MCF 10A (cell line): ENCODE results near the gene NHLRC4. TPM values are rescaled to one million over a fixed set of nuclear protein-coding genes. Genes with fewer than 3 reads are reported as not detected.

Source experiments
- BruUV-seq: library from RNA; stranded (reverse); fragments of 400-500 nt; replicated peaks from 2 replicates; lab custom pipeline; 2021; lab: Mats Ljungman, UMichigan
- CTCF ChIA-PET: fragments of 300-600 bp; sonication (Branson Sonifier 250); formaldehyde crosslinking; extraction: SDS; loops from one replicate; lab custom pipeline; 2021; ENCODE audit warnings: antibody characterized with exemption, inconsistent platforms; lab: Yijun Ruan, JAX
- POLR2A ChIA-PET: fragments of 300-600, 350-650 bp; sonication (Branson Sonifier 250); formaldehyde crosslinking; extraction: SDS; loops from one replicate; lab custom pipeline; 2020; ENCODE audit warnings: antibody characterized with exemption, inconsistent platforms; lab: Yijun Ruan, JAX
- DNase-seq: peaks from one replicate; pipeline ENCODE4 v3.0.0-alpha.2; 2018; ENCODE audit not compliant: unreplicated experiment
- H3K27ac Mint-ChIP-seq: one replicate; pipeline ENCODE4 v1.8.0; 2022; ENCODE audit warnings: mild to moderate bottlenecking, low read depth, mixed read lengths; ENCODE audit not compliant: unreplicated experiment
- H3K27me3 Mint-ChIP-seq: one replicate; pipeline ENCODE4 v1.8.0; 2022; ENCODE audit warnings: mixed read lengths; ENCODE audit not compliant: insufficient read depth, unreplicated experiment
- H3K36me3 Mint-ChIP-seq: one replicate; pipeline ENCODE4 v1.8.0; 2022; ENCODE audit warnings: mild to moderate bottlenecking, moderate library complexity, mixed read lengths; ENCODE audit not compliant: insufficient read depth, unreplicated experiment
- H3K4me1 Mint-ChIP-seq: one replicate; pipeline ENCODE4 v1.8.0; 2022; ENCODE audit warnings: mixed read lengths; ENCODE audit not compliant: insufficient read depth, unreplicated experiment
- H3K4me3 Mint-ChIP-seq: one replicate; pipeline ENCODE4 v1.8.0; 2022; ENCODE audit warnings: mild to moderate bottlenecking, moderate library complexity, mixed read lengths; ENCODE audit not compliant: unreplicated experiment
- H3K9me3 Mint-ChIP-seq: one replicate; pipeline ENCODE4 v1.8.0; 2022; ENCODE audit warnings: mixed read lengths; ENCODE audit not compliant: unreplicated experiment
- CTCF ChIP-seq: fragments of 200-600 bp; IDR thresholded peaks from one replicate; pipeline ENCODE4 v1.8.0; 2022; ENCODE audit warnings: antibody characterized with exemption, mild to moderate bottlenecking; ENCODE audit not compliant: unreplicated experiment
- intact Hi-C: fragments of 100-400 bp; cut with micrococcal nuclease; formaldehyde crosslinking; loops from 2 replicates; pipeline ENCODE4 v1.14.1; 2022
- total RNA-seq: library from RNA; stranded (reverse); gene quantifications from 2 replicates; pipeline ENCODE4 v1.2.3, GENCODE V29; 2022

The NHLRC4 gene
- total RNA-seq, 1 experiment from 2014 or later, result not detected

GRCh38 chr16:589658-590187, 22.9 kb downstream of the NHLRC4 start, which contains the start of gene RAB40C:
TSS of gene RAB40C (plus strand) at chr16:590066. CDS start at chr16:590292, 226 bp downstream.
- intact Hi-C loops, result loop anchor here (2.0 to 5.0 kb wide), 2 partner anchors 59 to 197 kb away; partner anchors contain the start of gene WDR90
- H3K4me1 Mint-ChIP-seq, result peaks cover 41% of the 10 kb centered on the region
- H3K27ac Mint-ChIP-seq, result peak within 1 kb of the TSS; percentile 96
- H3K9me3 Mint-ChIP-seq, result no peaks in the 10 kb centered on the region
- H3K27me3 Mint-ChIP-seq, result no peaks in the 10 kb centered on the region
- no TSS peak for BruUV-seq
- H3K4me3 Mint-ChIP-seq, result peak within 1 kb of the TSS; percentile 91
- TF ChIP-seq CTCF, result no peak
- DNase-seq, result peak; percentile 96
- CTCF ChIA-PET, result interaction anchor here (0.7 kb wide), 1 partner anchor 70 kb away, joined by 3 read pairs; no protein-coding TSS in a partner anchor
- H3K36me3 Mint-ChIP-seq, result peaks cover 58% of the 10 kb centered on the region
- POLR2A ChIA-PET, result interaction anchor here (0.7 to 5.7 kb wide), 13 partner anchors 9 to 166 kb away, joined by 3 to 88 read pairs (median 3); partner anchors contain the start of genes CAPN15, METTL26, RHBDL1 and WDR24

GRCh38 chr16:590188-590814, 23.5 kb downstream of the NHLRC4 start:
- intact Hi-C loops, result no loop called here
- Mint-ChIP-seq H3K36me3 (peaks cover 57% of the 10 kb centered on the region), H3K4me1 (peaks cover 42% of the 10 kb centered on the region), H3K27me3 (no peaks in the 10 kb centered on the region), H3K4me3 (peak overlapping the region; percentile 91), H3K27ac (peak overlapping the region; percentile 96), H3K9me3 (no peaks in the 10 kb centered on the region)
- no peak for TF ChIP-seq CTCF
- no TSS peak for BruUV-seq
- ChIA-PET POLR2A (interaction anchor here (0.6 to 5.7 kb wide), 15 partner anchors 10 to 1571 kb away, joined by 3 to 88 read pairs (median 3); partner anchors contain the start of genes CAPN15, METTL26, RAB11FIP3 and RHBDL1), CTCF (interaction anchor here (0.6 to 1.1 kb wide), 6 partner anchors 34 to 78 kb away, joined by 3 to 5 read pairs (median 3); partner anchors contain the start of gene RHOT2)
- DNase-seq, result peak; percentile 46

GRCh38 chr16:590815-591200, 24.0 kb downstream of the NHLRC4 start:
- Mint-ChIP-seq H3K4me3 (peak overlapping the region; percentile 91), H3K27ac (peak overlapping the region; percentile 70), H3K9me3 (no peaks in the 10 kb centered on the region), H3K27me3 (no peaks in the 10 kb centered on the region), H3K36me3 (peaks cover 54% of the 10 kb centered on the region), H3K4me1 (peaks cover 42% of the 10 kb centered on the region)
- POLR2A ChIA-PET, result interaction anchor here (0.6 to 5.7 kb wide), 12 partner anchors 10 to 1571 kb away, joined by 3 to 88 read pairs (median 3); partner anchors contain the start of genes CAPN15, METTL26, RAB11FIP3 and WDR24
- DNase-seq, result no peak
- intact Hi-C loops, result no loop called here
- CTCF ChIA-PET, result interaction anchor here (0.6 to 1.1 kb wide), 5 partner anchors 33 to 77 kb away, joined by 3 to 5 read pairs (median 3); partner anchors contain the start of gene RHOT2
- no peak for TF ChIP-seq CTCF
- BruUV-seq, result no TSS peak

- TF ChIP-seq CTCF, result no peak
- CTCF ChIA-PET, result interaction anchor here (1.0 to 1.2 kb wide), 4 partner anchors 53 to 77 kb away, joined by 3 to 7 read pairs (median 3); partner anchors contain the start of gene RHOT2
- Mint-ChIP-seq H3K27ac (peak overlapping the region; percentile 70), H3K27me3 (no peaks in the 10 kb centered on the region), H3K4me1 (peaks cover 46% of the 10 kb centered on the region), H3K4me3 (peak overlapping the region; percentile 91), H3K9me3 (no peaks in the 10 kb centered on the region), H3K36me3 (peaks cover 58% of the 10 kb centered on the region)
- DNase-seq, result no peak
- POLR2A ChIA-PET, result interaction anchor here (1.1 to 5.7 kb wide), 4 partner anchors 31 to 128 kb away, joined by 4 to 88 read pairs (median 46); partner anchors contain the start of gene METTL26
- intact Hi-C loops, result no loop called here
- BruUV-seq, result no TSS peak
These were observed 24.4 kb downstream of the NHLRC4 start for GRCh38 chr16:591231-591630.
